Prostate gland (tissue), 2 donors: ENCODE measurements around the gene FGF6.

Source experiments
- CTCF ChIP-seq, 4 experiments: fragments of 200-600 bp in 2 of 4; fragments of 450-650 bp in 2 of 4; sonication (generic) in 2 of 4; IDR thresholded peaks; 1 replicate in 3 of 4; 2 replicates in 1 of 4; pipeline ENCODE4 v1.5.1; 2016 to 2019; ENCODE audit warnings: antibody characterized with exemption in 4 of 4, mild to moderate bottlenecking in 2 of 4, moderate library complexity in 2 of 4
- POLR2A ChIP-seq: fragments of 450-650 bp; IDR thresholded peaks from one replicate; pipeline ENCODE4 v1.6.1; 2016; ENCODE audit warnings: antibody characterized with exemption, mild to moderate bottlenecking
- POLR2AphosphoS5 ChIP-seq: sonication (generic); formaldehyde crosslinking; IDR thresholded peaks from one replicate; pipeline ENCODE4 v1.6.1; 2017; ENCODE audit warnings: antibody characterized with exemption

GRCh38 chr12:4431866-4432265 lies 13.7 kb downstream of the FGF6 start:
- TF ChIP-seq POLR2AphosphoS5 (no peak), CTCF (IDR thresholded peaks at IDR 0.05) (no peak), POLR2A (no peak)
